Measurements from ENCODE around the gene MAX. TPM values are rescaled to one million over a fixed set of nuclear protein-coding genes. Genes with fewer than 3 reads are reported as not detected.
A peak's percentile ranks its signal among the peaks of the same experiment; 100 is the strongest.

MAX gene
- total RNA-seq, 4 donors from 2014 or later = 79.0 to 112 (median 90.4) TPM

GRCh38 chr14:65054471-65055085 lies 47.7 kb downstream of the MAX start:
- Histone ChIP-seq H3K4me1 (no peaks in the 10 kb centered on the region), H3K27me3 (no peaks in the 10 kb centered on the region), H3K36me3 (peaks cover 25% of the 10 kb centered on the region), H3K9me3 (no peaks in the 10 kb centered on the region), H3K4me3 (no peak overlapping the region), H3K27ac (no peak overlapping the region)
- WGBS = 92% methylated on average over 23 of the region's 23 CpGs
- peak in 1 of 2 donors; percentile 75 for DNase-seq (ENCODE audit: low spot score in 2 of 2)
- TF ChIP-seq CTCF (IDR thresholded peaks at IDR 0.05) = no peak
- TF ChIP-seq EP300 (IDR thresholded peaks at IDR 0.05) = no peak
- TF ChIP-seq POLR2A (IDR thresholded peaks at IDR 0.05) = no peak
- no peak for TF ChIP-seq POLR2AphosphoS5 (IDR thresholded peaks at IDR 0.05)

GRCh38 chr14:65053466-65053865 lies 48.9 kb downstream of the MAX start:
- Histone ChIP-seq H3K4me3 (no peak overlapping the region), H3K27ac (no peak overlapping the region), H3K36me3 (peaks cover 22% of the 10 kb centered on the region), H3K27me3 (no peaks in the 10 kb centered on the region), H3K9me3 (no peaks in the 10 kb centered on the region), H3K4me1 (no peaks in the 10 kb centered on the region)
- TF ChIP-seq POLR2A (IDR thresholded peaks at IDR 0.05) = no peak
- no peak for TF ChIP-seq CTCF (IDR thresholded peaks at IDR 0.05)
- no peak for TF ChIP-seq POLR2AphosphoS5 (IDR thresholded peaks at IDR 0.05)
- no peak for TF ChIP-seq EP300 (IDR thresholded peaks at IDR 0.05)
- 84% methylated on average over 3 of the region's 3 CpGs for WGBS
- peak in 1 of 2 donors; percentile 18 for DNase-seq (ENCODE audit: low spot score in 2 of 2)

GRCh38 chr14:65052832-65053231 lies 49.5 kb downstream of the MAX start:
- Histone ChIP-seq H3K4me3 (no peak overlapping the region), H3K27me3 (no peaks in the 10 kb centered on the region), H3K27ac (no peak overlapping the region), H3K9me3 (no peaks in the 10 kb centered on the region), H3K4me1 (peaks cover 6% of the 10 kb centered on the region), H3K36me3 (peaks cover 22% of the 10 kb centered on the region)
- DNase-seq (ENCODE audit: low spot score in 2 of 2) = no peak
- TF ChIP-seq EP300 (IDR thresholded peaks at IDR 0.05) (no peak), POLR2A (IDR thresholded peaks at IDR 0.05) (no peak), POLR2AphosphoS5 (IDR thresholded peaks at IDR 0.05) (no peak), CTCF (IDR thresholded peaks at IDR 0.05) (no peak)
- WGBS = 72% methylated on average over 4 of the region's 4 CpGs

GRCh38 chr14:65045709-65046108 lies 56.6 kb downstream of the MAX start:
- Histone ChIP-seq H3K9me3 (no peaks in the 10 kb centered on the region), H3K36me3 (peaks cover 43% of the 10 kb centered on the region), H3K4me3 (no peak overlapping the region), H3K27ac (no peak overlapping the region), H3K4me1 (peaks cover 15% of the 10 kb centered on the region), H3K27me3 (no peaks in the 10 kb centered on the region)
- TF ChIP-seq CTCF (IDR thresholded peaks at IDR 0.05) (no peak), POLR2AphosphoS5 (IDR thresholded peaks at IDR 0.05) (no peak), EP300 (IDR thresholded peaks at IDR 0.05) (no peak), POLR2A (IDR thresholded peaks at IDR 0.05) (no peak)
- no peak for DNase-seq (ENCODE audit: low spot score in 2 of 2)
- 95% methylated on average over 4 of the region's 4 CpGs for WGBS

- 95% methylated on average over 5 of the region's 5 CpGs for WGBS
- H3K4me1 ChIP-seq = peaks cover 15% of the 10 kb centered on the region
- H3K27ac ChIP-seq = no peak overlapping the region
Measured at GRCh38 chr14:65045006-65045405, 57.3 kb downstream of the MAX start.

More at GRCh38 chr14:65045006-65045405, 57.3 kb downstream of the MAX start:
- Histone ChIP-seq H3K9me3 (no peaks in the 10 kb centered on the region), H3K36me3 (peaks cover 45% of the 10 kb centered on the region), H3K27me3 (no peaks in the 10 kb centered on the region), H3K4me3 (no peak overlapping the region)
- TF ChIP-seq POLR2A (IDR thresholded peaks at IDR 0.05) (no peak), POLR2AphosphoS5 (IDR thresholded peaks at IDR 0.05) (no peak), EP300 (IDR thresholded peaks at IDR 0.05) (no peak), CTCF (IDR thresholded peaks at IDR 0.05) (no peak)
- no peak for DNase-seq (ENCODE audit: low spot score in 2 of 2)
